ENCODE measurements around the gene CSAD.

The CSAD gene, protein sequence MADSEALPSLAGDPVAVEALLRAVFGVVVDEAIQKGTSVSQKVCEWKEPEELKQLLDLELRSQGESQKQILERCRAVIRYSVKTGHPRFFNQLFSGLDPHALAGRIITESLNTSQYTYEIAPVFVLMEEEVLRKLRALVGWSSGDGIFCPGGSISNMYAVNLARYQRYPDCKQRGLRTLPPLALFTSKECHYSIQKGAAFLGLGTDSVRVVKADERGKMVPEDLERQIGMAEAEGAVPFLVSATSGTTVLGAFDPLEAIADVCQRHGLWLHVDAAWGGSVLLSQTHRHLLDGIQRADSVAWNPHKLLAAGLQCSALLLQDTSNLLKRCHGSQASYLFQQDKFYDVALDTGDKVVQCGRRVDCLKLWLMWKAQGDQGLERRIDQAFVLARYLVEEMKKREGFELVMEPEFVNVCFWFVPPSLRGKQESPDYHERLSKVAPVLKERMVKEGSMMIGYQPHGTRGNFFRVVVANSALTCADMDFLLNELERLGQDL

DNA sequence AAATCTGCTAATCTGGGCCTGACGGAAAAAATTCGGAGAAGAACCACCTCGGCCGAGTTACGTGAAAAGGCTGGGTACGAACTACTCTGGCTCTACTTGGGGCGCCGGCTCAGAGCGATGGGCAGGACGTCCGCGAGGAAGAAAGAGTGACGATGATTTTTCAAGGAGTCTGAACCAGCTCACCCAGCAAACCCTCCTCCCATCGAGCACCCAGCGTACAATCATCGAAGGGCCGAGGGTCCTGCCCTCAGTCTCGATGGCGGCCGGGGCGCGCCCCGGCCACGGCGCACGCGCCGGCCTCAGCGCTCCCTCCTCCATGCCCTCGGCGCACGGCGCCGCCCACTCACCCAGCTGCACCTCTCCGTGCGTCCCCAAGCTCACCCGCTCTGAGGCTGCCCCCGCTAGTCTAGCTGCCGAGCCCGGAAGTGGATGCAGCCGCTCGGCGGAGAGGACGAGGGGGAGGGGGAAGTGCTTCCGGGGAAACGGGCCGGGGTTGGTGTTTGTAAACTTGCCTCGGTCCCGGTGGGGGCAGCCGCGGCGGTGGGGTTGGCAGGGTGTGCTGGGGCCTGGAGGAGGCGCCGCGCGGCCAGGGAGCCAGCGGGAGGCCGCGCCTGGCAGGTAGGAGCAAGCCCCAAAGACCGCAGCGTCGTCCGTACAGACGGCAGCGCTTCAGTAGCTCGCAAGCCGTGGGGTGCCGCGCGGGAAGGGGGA, at the start of gene CSAD, which contains the start of gene ZNF740:
Gene CSAD (minus strand): TSS at position 706 of the 711 bp plus-strand sequence. CDS start 7,455 bp downstream, outside the sequence.
Gene ZNF740 (plus strand): TSS at position 503 of the 711 bp plus-strand sequence. CDS start 1,262 bp downstream, outside the sequence.
- peak; percentile 100 for DNase-seq

DNA sequence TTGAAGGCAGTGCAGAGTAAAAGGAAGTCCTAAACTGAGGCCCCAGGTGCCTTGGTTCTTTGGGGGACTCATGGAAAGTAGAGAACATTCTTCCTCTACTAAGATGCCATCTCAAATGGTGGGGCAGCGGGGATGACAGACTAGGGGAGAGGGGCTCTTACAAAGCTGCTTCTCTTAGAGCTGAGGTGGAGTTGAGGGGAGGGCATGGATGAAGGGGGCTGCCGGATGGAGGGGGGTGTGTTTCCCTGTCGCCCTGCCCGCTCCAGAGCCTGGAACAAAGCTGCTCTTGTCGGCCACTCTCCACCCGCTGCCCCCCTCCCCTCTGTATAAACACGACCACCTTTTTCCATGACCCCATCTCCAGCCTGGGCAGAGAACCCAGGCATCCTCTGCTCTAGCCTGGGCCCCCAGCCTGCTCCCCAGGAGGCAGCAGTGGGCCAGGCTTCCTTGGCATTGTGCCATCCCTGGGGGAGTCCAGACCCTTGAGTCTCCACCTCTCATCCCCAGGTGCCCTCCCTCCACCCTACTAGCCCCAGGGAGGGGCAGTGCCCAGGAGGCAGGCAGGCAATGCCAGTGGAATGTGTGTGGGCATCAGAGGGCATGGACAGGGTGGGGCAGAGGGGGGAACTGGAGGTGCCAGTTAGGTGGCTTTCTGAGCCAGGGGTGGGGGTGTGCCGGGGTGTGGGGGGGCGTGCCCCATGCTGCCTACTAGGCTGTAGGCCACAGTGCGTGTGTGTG, 49.6 kb upstream of the CSAD start:
- no peak for DNase-seq

DNA sequence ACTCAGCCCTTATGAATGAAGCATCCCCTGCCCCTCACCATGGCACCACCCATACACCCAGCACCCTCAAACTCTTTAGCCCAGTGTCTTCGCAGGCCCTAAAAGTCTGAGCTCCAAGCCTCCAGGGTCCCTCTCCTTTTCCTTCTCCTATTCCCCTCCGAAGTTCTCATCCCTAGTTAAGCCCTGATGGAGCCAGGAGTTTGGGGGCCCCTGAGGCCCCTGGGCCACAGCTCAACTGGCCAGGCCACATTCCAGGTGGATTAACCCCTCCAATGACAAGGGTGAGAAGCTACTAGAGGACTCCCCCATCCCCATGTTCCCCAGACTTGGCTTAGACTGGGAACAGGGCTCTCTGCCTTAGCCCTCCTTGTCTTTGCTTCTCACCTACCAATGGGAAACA, 48.7 kb upstream of the CSAD start:
- no peak for DNase-seq

DNA sequence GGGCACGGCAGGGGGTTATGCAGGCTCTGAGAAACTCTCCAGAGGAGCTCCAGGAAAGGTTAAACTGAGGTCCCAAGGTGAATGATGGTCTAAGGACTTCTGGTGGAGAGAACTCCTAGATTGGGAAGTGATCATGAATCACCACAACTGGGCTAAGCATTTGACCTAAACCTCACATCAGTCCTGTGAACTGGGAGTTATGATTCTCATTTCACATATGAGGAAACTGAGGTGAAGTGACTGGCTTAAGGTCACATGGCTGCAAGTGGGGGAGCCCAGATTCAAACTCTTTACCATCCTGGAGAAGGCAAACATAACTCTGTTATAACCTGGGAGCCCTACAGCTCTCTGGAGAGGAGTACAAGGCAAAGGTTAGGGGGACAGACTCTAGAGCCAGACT, 47.1 kb upstream of the CSAD start:
- no peak for DNase-seq

DNA sequence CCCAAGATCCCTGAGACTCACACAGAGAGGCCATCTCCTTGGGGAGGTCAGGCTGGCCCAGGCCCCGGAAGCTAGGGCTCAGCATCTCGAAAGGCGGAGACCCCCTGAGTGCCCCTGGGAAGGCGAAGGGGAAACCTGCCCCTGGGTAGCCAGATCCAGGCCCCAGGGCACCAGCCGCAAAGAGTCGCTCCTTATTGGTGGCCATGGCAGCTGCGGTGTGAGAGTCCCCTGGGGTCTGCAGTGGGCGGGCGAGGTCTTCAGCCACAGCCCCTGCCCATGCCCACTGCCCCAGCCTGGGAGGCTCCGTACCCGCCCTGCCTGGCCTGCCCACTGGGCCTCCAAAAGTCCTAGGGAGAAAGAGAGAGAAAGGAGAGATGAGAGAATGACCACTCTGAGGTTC, 46.6 kb upstream of the CSAD start:
- DNase-seq = no peak

DNA sequence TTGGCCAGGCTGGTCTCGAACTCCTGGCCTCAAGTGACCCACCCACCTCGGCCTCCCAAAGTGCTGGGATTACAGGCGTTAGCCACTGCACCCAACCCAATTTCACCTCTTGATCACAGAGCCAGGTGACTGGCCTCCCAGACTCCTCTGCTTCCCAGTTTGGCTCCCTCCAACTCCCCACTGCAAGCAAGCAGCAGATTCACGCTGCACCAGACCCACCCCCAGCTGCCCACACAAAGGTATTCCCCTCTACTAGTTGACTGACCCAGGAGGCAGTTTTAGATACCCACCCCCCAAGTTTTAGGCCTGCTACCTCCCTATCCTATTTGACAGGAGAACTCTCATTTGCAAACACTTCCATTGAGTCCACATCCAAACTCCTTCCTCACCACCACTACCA, 46.1 kb upstream of the CSAD start:
- no peak for DNase-seq

DNA sequence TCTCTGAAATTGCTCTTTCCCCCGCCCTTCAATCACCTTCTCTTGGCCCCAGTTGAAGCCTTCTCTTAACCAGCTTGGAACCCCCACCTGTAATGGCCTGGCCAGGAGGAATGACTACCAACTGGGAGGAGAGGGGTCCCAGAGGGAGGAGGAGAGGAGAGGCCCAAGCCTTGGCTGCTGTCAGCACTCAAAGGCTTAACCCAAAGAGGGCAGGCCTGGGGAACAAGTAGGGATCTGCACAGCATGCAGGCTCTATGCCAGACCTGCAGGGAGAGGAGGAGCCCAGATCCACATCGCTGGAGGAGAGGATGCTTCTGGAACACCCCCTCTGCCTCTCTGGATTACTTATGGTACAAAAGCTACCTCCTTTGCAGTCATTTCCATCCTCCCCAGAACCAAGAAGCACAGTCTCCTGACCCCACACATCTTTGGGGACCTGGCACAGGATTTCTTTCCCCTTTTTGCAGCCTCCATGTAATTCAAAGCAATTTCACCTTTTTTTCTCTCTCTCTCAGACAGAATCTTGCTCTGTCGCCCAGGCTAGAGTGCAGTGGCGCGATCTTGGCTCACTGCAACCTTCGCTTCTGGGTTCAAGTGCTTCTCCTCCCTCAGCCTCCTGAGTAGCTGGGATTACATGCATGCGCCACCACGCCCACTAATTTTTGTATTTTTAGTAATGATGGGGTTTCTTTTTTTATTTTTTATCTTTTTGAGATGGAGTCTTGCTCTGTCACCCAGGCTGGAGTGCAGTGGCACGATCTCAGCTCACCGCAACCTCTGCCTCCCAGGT, 45.1 kb upstream of the CSAD start:
- DNase-seq = no peak

DNA sequence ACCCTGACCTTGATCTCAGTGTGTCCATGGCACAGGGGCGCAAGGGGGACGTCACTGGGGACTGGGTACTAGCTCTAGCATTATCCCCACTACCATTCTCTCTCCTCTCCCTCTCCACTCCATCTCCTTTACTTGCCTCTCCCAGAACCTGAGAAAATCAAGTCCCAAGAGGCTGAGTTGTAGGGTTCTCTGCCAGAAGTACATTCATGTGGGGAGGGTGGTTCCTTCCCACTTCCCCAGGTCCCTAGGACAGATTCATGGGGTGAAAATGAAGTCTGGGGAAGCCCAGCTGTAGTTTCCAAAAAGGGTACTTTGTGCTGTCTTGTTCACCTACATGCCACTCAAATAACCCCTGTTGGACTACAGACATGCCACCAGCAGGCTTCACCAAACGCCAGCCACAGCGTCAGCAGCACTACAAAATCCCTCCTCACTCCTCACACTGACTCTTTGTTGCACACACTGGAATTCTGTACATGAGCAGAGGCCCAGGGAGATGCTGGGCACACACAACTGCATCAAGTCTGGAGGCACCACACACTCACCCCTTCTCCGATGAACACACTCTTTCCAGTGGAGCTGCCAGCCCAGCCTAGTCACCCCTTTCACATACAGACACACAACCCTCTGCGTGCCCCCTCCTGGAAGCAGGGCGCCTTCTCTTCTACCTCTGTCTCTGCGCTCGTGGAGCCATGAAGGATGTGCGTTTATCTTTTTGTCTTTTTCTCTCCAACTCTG, 44.3 kb upstream of the CSAD start:
- DNase-seq = no peak

DNA sequence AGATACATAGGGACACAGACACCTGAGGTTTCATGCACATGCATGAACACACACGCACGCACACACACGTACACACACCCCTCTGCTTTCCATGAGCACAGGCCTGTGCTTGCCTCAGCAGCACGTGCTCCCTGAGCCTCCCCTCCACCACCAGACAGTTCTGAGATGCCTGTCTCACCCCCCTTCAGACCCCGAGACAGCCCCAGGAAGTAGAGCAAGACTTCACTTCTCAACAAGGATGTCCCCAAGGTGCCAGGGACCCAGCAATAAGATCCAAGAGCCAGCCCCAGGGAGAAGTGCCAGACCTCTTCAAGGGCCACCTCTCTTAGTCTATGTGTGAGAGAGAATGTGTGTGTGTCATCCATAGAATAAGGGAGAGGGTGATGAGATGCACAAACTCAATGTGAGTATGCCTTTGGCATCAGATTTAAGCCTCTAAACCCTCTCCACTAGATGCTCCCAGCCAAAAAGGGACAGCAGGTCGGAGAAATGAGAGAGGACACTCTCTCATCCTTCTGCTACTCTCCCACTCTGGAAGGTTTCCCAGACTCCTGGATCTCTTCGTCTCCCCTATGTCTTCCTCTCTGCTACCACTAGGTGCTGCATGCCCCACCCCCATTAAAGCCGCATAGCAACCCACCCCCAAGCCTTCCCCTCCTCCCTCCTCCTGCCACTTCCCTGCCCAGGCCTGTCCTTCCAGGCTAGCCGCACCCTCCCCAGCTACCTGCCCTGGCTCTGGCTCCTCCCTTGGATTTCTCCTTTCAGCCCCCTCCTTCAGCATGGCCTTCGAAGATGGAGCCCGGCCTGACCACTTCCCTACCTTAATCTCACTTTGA, 43.6 kb upstream of the CSAD start:
- no peak for DNase-seq

DNA sequence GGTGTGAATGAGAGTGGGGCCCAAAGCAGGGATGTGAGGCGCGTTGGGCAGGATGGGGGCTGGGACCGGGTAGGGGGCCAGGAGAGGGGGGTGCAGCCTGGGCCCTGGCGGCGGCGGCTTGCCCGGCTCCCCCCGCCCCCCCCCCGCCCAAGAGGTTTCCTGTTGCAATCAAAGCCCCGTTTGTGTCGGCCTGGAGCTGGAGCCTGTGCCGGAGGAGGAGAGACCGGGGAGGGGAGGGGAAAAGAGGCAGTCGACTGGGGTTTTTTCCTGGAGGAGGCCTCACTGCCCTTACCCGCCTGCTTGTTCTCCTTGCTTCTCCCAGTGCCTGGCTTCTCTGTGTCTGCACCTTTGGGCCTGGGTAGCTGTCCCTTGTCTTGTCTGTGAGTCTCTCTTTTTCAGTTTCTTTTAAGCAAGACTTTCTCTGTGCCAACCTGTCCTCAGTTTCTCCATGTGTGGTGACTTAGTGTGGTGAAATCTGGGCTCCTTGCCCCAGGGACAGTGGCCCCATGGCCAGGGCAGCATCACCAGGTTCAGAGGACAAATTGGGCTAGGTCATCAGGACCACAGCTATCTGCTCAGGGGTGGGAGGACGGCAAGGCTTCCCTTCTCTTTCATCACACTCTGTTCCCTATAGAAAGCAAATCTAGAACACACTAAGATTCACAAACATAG, 42.8 kb upstream of the CSAD start:
- DNase-seq = no peak

DNA sequence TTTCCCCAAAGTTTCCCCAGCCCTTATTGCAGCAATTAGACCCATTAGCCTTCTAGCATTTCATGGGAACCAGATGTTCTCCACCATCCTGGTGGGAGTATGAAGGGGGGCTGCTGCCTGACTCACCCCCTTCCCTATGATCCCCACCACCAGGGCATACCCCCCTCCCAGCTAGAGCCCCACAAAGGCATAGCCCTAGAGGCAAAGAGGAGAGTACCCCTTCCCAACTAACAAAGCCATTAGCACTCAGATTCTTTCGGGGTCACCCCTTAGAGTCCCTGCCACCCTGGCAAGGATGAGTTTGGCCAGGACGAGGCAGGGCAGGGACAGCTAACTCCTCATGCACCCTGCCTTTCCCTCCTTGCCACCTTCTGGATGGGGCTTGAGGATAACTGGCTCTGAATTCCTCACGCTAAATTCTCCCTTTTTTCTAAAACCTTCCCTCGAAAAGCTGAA, 42.1 kb upstream of the CSAD start:
- no peak for DNase-seq

DNA sequence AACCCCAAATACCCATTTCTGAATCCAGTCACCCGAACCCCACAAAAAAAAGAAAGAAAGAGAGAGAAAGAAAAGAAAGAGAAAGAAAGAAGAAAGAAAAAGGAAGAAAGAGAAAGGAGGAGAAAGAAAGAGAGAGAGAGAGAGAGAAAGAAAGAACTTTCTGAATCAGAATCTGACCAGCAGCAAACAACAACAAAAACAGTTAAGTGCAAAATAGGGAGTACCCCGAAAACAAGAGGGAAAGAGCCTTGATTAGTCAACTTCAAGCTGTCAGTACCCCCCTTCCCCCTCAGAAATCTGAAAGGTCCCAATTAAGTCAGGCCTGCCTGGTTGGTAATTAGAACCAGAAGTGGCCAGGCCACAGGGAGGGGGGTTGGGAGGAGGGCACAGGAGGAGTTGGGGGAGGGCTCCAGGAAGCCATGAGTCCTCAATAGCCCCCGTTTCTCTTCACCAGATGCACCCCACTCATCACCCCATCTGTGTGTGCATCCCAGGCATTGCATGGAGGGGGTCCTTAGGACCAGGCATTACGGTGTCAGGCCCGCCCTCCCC, 41.5 kb upstream of the CSAD start:
- no peak for DNase-seq

DNA sequence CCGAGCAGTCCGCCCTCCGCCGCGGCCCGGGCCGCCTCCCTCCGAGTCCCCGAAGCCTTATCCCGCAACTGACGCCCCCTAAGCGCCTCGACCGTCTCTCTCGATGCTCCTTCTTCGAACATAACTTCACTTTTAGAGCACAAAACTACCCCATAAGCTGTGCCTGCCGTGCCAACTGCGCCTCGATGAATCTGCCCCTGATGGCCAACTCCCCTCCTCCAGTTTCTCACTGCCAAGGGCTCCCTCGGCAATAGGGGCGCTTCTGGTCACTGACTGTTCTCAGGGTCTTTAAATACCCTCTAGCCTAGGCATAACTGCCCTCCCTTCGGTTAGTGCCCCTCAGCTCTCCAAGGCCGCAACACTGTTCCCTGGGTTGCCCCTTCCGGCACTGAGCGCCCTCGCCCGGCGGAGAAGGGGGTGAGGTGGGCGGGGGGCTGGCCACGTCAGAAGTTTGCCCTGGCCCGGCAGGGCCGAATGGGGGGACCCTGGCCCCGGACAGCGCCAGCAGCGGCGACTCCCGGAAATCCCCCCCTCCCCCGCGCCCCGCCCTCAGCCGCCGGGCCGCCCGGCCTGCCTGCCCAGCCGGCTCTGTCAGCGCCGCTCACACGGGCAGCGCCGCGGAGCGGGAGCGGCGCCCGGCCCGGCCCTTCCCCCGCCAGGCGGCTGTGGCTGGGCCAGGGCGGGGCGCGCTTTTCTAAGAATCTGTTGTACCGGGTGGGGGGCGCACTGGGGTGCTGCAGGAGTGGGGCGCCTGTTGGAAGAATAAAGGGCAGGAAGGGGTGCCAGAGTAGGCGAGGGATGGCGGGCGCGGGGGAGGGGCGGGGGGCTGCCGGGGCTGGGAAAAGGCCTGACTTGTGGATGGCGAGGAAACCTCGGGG, 40.7 kb upstream of the CSAD start:
- DNase-seq = peak; percentile 64

DNA sequence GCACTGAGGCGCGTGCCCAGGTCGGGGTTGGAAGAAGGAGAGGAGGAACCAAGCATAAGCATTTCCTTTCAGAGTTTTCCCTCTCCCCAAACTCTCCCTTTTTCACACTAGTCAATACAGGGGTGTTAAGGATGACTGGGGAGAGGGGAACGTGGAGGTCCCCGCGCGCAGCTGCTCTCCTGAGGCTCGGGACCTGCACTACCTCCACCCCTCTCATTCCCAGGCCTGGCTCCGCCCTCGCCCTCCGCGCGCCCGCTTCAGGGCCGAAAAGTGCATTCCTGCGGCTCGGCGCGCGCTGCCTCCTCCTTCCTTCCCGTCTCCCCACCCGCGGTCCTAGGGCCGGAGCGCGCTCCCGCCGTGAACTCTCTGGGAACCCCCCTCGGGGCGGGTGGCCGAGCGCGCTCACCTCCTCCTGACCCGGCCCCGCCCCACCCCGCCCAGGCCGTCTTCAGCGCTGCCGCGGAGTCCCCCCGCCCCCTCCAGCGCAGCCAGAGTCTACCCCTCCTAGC, 40.0 kb upstream of the CSAD start:
- peak; percentile 94 for DNase-seq

DNA sequence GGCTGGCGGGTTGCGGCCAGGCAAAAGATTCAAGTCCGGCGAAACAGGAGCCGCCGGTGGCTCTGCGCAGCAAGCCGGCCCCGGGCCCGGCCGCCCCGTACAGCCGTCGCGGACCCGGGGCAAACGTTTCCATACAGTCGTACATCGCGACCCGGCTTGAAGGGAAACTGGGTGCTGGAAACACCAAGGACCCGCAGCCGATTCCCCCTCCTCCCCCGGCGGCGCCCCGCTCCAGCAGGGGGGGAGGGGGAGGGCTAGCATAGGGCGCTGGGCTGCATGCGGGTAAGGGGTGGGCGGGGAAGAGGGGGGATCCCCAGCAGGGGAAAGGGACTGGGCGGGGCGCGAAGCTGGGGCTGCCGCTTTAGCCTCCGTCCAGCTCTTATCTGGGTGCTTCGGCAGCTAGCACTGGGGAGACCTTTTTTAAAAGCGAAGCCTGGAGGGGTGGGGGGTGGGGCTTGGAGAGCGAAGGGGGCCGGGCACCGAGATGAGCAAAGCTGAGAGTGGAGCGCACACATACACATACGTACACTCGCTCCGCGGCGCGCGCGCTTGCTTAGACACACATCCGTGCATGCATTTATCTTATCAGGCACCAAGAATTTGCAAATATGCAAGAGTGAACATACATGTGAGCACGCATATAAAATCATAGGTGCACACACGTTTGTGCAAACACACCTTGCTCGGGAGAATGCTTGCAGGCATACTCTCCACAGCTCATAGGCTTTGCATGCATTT, 39.4 kb upstream of the CSAD start:
- peak; percentile 88 for DNase-seq

DNA sequence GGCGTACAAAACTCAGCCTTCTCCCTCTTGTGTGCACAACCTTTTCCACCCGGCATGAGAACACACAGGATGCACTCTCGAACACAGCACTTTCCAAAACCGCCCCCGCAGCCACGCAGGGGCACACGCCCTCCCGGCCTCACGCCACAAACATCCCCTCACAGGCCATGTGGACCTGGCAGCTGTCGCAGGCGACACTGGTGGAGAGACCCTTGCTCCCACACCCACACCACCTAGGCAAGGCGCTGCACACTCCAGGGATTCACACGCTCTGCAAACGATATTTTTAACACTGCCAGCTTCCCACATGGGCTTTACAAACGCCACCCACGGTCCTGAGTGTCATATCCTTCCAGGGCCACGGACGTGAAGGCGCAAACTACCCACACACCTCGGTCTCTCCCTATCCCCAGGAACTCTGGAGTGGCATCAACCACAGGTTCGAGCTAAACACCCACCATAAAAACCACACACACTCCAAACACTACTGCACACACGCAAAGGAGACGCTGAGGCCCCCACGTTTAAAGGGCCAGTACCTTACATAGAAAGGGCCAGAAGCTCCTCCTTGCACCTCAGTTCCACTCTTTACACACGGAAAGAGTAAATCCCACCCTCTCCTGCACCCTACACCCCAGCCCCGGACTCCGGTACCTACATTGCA, 38.7 kb upstream of the CSAD start:
- peak; percentile 81 for DNase-seq

All from activated CD4-positive, alpha-beta T cell treated with anti-CD3 and anti-CD28 coated beads, Interleukin-10, Interleukin-2, amounts not matched to agents 100 ng/mL and 50 ng/mL, durations not matched to agents 16 hours and 8 hours (primary cell).